IPS-20b (cell line): Measurements from ENCODE around the gene PLEKHH2.

Experiments used
- H3K27ac ChIP-seq: one replicate; pipeline ENCODE4 v1.5.1; 2013; ENCODE audit warnings: low read length
- H3K27me3 ChIP-seq: 2 replicates; pipeline ENCODE4 v1.6.1; 2013; ENCODE audit warnings: mild to moderate bottlenecking, low read length, inconsistent platforms; ENCODE audit not compliant: insufficient read depth
- H3K36me3 ChIP-seq: 2 replicates; pipeline ENCODE4 v1.6.1; 2013; ENCODE audit warnings: low read depth, mild to moderate bottlenecking, inconsistent platforms, low read length, moderate library complexity; ENCODE audit not compliant: insufficient read depth
- H3K4me1 ChIP-seq: 2 replicates; pipeline ENCODE4 v1.6.1; 2013; ENCODE audit warnings: mild to moderate bottlenecking, control low read depth, inconsistent platforms, low read length, moderate library complexity; ENCODE audit not compliant: insufficient read depth
- H3K4me3 ChIP-seq: 2 replicates; pipeline ENCODE4 v1.5.1; 2013; ENCODE audit warnings: mild to moderate bottlenecking, low read length, inconsistent platforms
- H3K9ac ChIP-seq: 2 replicates; pipeline ENCODE4 v1.6.1; 2013; ENCODE audit warnings: low read depth, mild to moderate bottlenecking, inconsistent platforms, low read length, moderate library complexity
- H3K9me3 ChIP-seq: 2 replicates; pipeline ENCODE4 v1.6.1; 2013; ENCODE audit warnings: mild to moderate bottlenecking, low read depth, low read length, inconsistent platforms; ENCODE audit not compliant: insufficient read depth

The PLEKHH2 gene

GRCh38 chr2:43751476-43751990 is 114.5 kb downstream of the PLEKHH2 start:
- Histone ChIP-seq H3K9me3 (no peaks in the 10 kb centered on the region), H3K9ac (no peak overlapping the region), H3K4me1 (no peaks in the 10 kb centered on the region; the same call in 1 of the 2 replicates), H3K36me3 (no peaks in the 10 kb centered on the region), H3K27me3 (no peaks in the 10 kb centered on the region), H3K27ac (no peak overlapping the region), H3K4me3 (no peak overlapping the region)

GRCh38 chr2:43752302-43752701 is 115.2 kb downstream of the PLEKHH2 start:
- H3K9ac ChIP-seq, result no peak overlapping the region
- H3K9me3 ChIP-seq, result no peaks in the 10 kb centered on the region
- H3K27me3 ChIP-seq, result no peaks in the 10 kb centered on the region
- H3K4me1 ChIP-seq, result no peaks in the 10 kb centered on the region; the same call in 1 of the 2 replicates
- no peak overlapping the region for H3K4me3 ChIP-seq
- H3K36me3 ChIP-seq, result no peaks in the 10 kb centered on the region
- no peak overlapping the region for H3K27ac ChIP-seq

DNA sequence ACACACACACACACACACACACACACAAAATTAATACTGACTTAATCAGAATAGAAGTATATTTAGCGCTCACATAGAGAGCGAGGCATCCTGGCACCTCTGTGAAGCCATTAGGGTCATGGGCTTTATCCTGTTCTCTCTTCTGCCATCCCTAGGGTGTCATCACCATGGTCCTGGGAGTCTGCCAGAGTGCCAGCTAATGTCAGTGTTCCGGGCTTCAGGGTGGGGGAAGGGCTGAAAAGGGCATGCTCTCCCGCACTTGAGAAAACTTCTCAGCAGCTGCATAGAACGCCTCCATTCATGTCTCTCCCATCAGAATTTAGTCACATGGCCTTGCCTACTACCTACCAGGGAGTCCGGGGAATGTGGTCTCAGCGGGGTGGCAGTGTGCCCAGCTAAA is 117.1 kb downstream of the PLEKHH2 start:
- H3K9me3 ChIP-seq, result no peaks in the 10 kb centered on the region
- no peak overlapping the region for H3K4me3 ChIP-seq
- no peaks in the 10 kb centered on the region; the same call in 1 of the 2 replicates for H3K4me1 ChIP-seq
- no peaks in the 10 kb centered on the region for H3K36me3 ChIP-seq
- H3K9ac ChIP-seq, result no peak overlapping the region
- H3K27ac ChIP-seq, result no peak overlapping the region
- H3K27me3 ChIP-seq, result no peaks in the 10 kb centered on the region

DNA sequence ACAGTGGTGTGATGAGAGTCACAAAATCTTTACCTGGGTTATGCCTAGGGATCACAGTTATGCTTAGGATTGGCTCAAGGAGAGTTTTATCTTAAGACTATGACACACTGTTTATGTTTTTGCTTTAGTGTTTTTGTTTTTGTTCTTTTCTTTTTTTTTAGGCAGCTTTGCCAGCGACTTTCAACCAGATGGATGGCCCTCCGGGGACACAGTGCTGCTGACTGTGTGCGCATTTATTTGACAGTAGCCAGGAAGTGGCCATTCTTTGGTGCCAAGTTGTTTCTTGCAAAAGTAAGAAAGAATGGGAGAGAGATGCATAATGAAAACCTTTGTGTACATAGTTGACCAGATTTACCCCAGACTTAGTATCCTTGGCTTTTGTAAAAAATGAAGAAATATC is 121.7 kb downstream of the PLEKHH2 start:
- no peaks in the 10 kb centered on the region for H3K27me3 ChIP-seq
- no peak overlapping the region for H3K27ac ChIP-seq
- H3K9ac ChIP-seq, result no peak overlapping the region
- H3K4me3 ChIP-seq, result no peak overlapping the region
- H3K36me3 ChIP-seq, result no peaks in the 10 kb centered on the region
- no peaks in the 10 kb centered on the region; the same call in 1 of the 2 replicates for H3K4me1 ChIP-seq
- H3K9me3 ChIP-seq, result no peaks in the 10 kb centered on the region

DNA sequence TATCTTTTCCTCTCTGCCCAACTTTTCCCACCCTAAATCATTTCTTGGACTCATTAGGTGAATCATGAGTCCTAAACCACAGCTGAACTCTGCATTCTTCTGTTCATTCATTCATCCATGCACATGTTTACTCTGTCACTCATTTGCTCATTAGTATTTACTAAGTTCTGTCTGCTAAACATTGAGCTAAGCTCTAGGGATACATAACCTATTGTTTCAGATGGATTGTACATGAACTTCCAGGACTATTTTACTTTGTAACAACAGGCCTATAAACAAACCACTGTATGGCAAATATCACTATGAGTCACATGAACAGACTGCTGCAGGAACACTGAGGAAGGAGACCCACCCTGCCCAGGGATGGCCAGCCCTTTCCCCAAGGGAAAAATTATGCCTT is 122.1 kb downstream of the PLEKHH2 start:
- Histone ChIP-seq H3K27ac (no peak overlapping the region), H3K4me1 (no peaks in the 10 kb centered on the region), H3K9ac (no peak overlapping the region), H3K27me3 (no peaks in the 10 kb centered on the region), H3K36me3 (no peaks in the 10 kb centered on the region), H3K9me3 (no peaks in the 10 kb centered on the region), H3K4me3 (no peak overlapping the region)

- Histone ChIP-seq H3K9ac (no peak overlapping the region), H3K9me3 (no peaks in the 10 kb centered on the region), H3K4me1 (no peaks in the 10 kb centered on the region), H3K4me3 (no peak overlapping the region), H3K27me3 (no peaks in the 10 kb centered on the region), H3K27ac (no peak overlapping the region), H3K36me3 (no peaks in the 10 kb centered on the region)
These were observed 125.2 kb downstream of the PLEKHH2 start for GRCh38 chr2:43762286-43762685.

DNA sequence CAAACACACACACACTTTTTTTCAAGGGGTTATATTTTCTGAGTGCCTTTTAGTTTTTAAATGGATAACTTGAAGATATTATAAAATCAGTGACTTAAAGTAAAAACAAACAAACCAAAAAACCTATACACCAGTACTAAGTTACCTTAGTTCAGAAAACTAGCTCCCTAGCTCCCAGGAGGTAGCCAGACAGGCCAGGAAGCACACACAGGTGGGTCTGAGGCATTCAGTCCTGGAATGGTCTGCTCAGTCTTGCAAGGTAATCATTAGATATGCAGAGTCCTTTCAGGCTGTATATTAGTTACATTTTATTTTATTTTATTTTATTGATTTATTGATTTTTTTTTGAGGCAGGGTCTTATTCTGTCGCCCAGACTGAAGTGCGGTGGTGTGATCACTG is 126.0 kb downstream of the PLEKHH2 start:
- no peaks in the 10 kb centered on the region for H3K9me3 ChIP-seq
- no peaks in the 10 kb centered on the region for H3K4me1 ChIP-seq

DNA sequence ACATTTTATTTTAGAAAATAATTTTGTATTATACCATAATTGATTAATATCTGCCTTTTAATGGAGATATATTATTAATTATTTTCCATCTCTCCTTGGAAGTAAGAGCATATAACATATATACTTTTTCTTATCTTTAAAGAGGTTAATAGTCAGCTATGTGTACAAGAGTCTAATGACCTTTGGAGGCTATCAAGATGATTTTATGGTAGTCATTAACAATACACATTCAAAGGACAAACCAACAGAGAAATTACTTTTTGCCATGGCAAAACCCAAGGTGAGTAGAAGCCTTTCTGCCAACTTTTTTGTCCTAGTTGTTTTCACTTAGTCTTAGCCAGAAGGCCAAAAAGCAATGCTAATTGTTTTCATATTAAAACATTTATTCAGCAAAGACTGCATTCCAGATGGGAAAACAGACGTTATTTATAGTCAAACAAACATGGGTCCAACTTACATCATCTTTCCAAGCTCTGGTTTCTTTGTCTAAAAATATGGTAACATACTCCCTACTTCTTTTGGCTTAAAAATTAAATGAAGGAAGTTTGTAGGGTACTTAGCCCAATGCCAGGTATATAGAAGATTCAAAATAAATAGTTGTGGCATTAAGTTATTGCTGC is 127.1 kb downstream of the PLEKHH2 start:
- no peaks in the 10 kb centered on the region for H3K36me3 ChIP-seq
- no peak overlapping the region for H3K9ac ChIP-seq
- no peak overlapping the region for H3K4me3 ChIP-seq
- H3K9me3 ChIP-seq, result no peaks in the 10 kb centered on the region
- no peaks in the 10 kb centered on the region for H3K4me1 ChIP-seq
- H3K27me3 ChIP-seq, result no peaks in the 10 kb centered on the region
- H3K27ac ChIP-seq, result no peak overlapping the region

More for the DNA sequence above, 126.0 kb downstream of the PLEKHH2 start:
- Histone ChIP-seq H3K27ac (no peak overlapping the region), H3K27me3 (no peaks in the 10 kb centered on the region), H3K9ac (no peak overlapping the region), H3K36me3 (no peaks in the 10 kb centered on the region), H3K4me3 (no peak overlapping the region)

GRCh38 chr2:43766006-43766405 is 128.9 kb downstream of the PLEKHH2 start:
- H3K27me3 ChIP-seq, result no peaks in the 10 kb centered on the region
- H3K36me3 ChIP-seq, result no peaks in the 10 kb centered on the region
- H3K27ac ChIP-seq, result no peak overlapping the region
- H3K4me1 ChIP-seq, result no peaks in the 10 kb centered on the region
- no peak overlapping the region for H3K4me3 ChIP-seq
- H3K9ac ChIP-seq, result no peak overlapping the region
- H3K9me3 ChIP-seq, result no peaks in the 10 kb centered on the region

DNA sequence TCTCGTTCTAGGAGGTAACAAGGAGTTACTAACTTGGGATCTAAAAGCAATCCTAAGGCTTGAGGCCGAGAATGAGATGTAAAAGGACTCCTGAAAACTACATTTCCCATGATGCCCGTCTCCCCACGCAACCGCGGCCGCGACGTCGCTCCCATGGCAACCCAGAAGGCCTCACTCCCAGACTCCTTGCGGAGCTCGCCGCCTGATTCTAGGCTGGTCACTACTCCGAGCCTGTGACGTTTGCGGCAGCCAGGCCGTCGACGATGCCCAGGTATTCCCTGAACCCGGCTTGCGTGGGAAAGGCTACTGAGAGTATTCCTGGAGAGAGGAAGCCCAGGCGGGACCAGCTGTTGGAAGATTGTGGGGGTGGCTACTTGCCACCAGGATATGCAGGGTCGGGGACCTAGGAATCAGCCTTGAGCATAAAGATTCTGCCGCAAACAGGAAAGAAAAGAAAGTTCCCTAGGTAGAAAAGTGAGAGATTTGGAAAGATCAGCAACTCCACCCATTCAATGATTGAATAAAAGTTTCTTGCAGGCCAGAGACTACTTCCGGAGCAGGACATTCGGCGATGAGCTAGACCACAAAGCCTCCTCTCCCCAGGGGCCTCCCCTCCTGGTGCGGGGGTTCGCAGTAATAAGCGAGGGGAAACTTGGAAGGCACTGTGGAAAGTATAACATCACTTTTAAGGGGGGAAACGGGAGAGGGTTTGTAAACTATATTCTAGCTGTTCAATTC is 137.0 kb downstream of the PLEKHH2 start, which contains the start of gene DYNC2LI1:
TSS of gene DYNC2LI1 (plus strand) at position 164 of the 738 bp plus-strand sequence. CDS start at position 264, 100 bp downstream.
- Histone ChIP-seq H3K36me3 (no peaks in the 10 kb centered on the region), H3K4me3 (peak within 1 kb of the TSS; percentile 79), H3K9me3 (no peaks in the 10 kb centered on the region), H3K9ac (peak within 1 kb of the TSS; percentile 77; the same call in 1 of the 2 replicates), H3K27me3 (no peaks in the 10 kb centered on the region), H3K27ac (no peak within 1 kb of the TSS), H3K4me1 (no peaks in the 10 kb centered on the region)

DNA sequence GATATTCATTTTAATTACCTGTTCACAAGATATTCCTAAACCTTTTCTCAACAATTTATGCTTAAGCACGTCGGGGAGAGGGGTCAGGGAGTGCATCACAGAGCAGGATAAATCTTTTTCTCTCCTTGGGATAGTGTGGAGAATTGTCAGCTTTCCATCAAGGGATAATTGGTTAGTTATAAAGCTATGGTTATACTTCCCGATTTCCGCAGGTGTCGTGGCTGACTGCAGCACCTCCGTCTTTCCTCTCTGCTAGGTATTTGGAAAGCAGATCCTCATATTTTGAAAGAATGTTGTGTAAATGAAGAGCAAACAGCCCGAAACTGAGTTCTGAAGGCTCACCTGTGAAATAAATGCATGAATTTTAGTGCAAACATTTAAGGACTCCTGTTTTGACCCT is 137.6 kb downstream of the PLEKHH2 start:
- no peaks in the 10 kb centered on the region for H3K36me3 ChIP-seq
- H3K9ac ChIP-seq, result peak overlapping the region; percentile 77; the same call in 1 of the 2 replicates
- no peaks in the 10 kb centered on the region for H3K4me1 ChIP-seq
- H3K9me3 ChIP-seq, result no peaks in the 10 kb centered on the region
- no peaks in the 10 kb centered on the region for H3K27me3 ChIP-seq
- H3K4me3 ChIP-seq, result peak overlapping the region; percentile 79
- no peak overlapping the region for H3K27ac ChIP-seq

DNA sequence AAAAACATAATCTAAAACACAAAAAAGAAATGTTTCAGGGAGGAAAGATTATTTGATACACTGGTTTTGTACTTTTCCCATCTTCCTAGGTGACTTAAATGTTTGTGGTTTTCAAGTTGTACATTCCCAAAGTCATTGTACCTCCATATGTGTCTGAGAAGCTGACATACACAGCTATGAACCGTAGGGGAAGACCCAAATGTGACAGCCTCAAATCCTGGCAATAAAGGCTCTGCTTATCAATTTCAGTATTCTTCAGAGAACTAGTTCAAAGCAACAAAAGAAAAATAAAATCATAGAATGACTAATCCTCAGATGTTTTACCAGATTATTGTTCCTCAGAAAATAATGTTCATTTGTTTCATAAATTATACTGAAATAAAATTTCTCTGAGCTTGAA is 139.3 kb downstream of the PLEKHH2 start:
- H3K4me1 ChIP-seq, result no peaks in the 10 kb centered on the region

More for the DNA sequence above, 139.3 kb downstream of the PLEKHH2 start:
- Histone ChIP-seq H3K36me3 (no peaks in the 10 kb centered on the region), H3K4me3 (no peak overlapping the region), H3K9me3 (no peaks in the 10 kb centered on the region), H3K27ac (no peak overlapping the region), H3K9ac (no peak overlapping the region), H3K27me3 (no peaks in the 10 kb centered on the region)
